Rectal smooth muscle tissue (tissue), 1 donor: Measurements from ENCODE around the gene PRDM13.
"Not testable (repeated sequence)": the region's sequence is repeated elsewhere in the genome, so short reads cannot be mapped to it uniquely, and the experiment has no call there.

Experiments used
- H3K27ac ChIP-seq: one replicate; pipeline ENCODE4 v1.7.0; 2013; ENCODE audit warnings: low read depth, low read length, inconsistent platforms
- H3K27me3 ChIP-seq: one replicate; pipeline ENCODE4 v1.7.0; 2013; ENCODE audit warnings: low read length; ENCODE audit not compliant: control insufficient read depth, insufficient read depth
- H3K36me3 ChIP-seq: one replicate; pipeline ENCODE4 v1.7.0; 2013; ENCODE audit warnings: low read length; ENCODE audit not compliant: control insufficient read depth, insufficient read depth
- H3K4me1 ChIP-seq: one replicate; pipeline ENCODE4 v1.7.0; 2013; ENCODE audit warnings: low read length; ENCODE audit not compliant: control insufficient read depth, insufficient read depth
- H3K4me3 ChIP-seq: one replicate; pipeline ENCODE4 v1.7.0; 2013; ENCODE audit warnings: low read length
- H3K9ac ChIP-seq: one replicate; pipeline ENCODE4 v1.7.0; 2013; ENCODE audit warnings: low read length

PRDM13 gene

GRCh38 chr6:99589907-99590493, 16.6 kb upstream of the PRDM13 start:
- Histone ChIP-seq H3K36me3 (no peaks in the 10 kb centered on the region), H3K4me1 (peaks cover 4% of the 10 kb centered on the region), H3K27me3 (peaks cover 30% of the 10 kb centered on the region), H3K4me3 (no peak overlapping the region), H3K27ac (no peak overlapping the region), H3K9ac (no peak overlapping the region)

GRCh38 chr6:99590728-99591672, 15.6 kb upstream of the PRDM13 start:
- Histone ChIP-seq H3K9ac (no peak overlapping the region), H3K27me3 (peaks cover 30% of the 10 kb centered on the region), H3K27ac (no peak overlapping the region), H3K4me1 (peaks cover 4% of the 10 kb centered on the region), H3K36me3 (no peaks in the 10 kb centered on the region), H3K4me3 (peak overlapping the region; percentile 8)

GRCh38 chr6:99591673-99592364, 14.8 kb upstream of the PRDM13 start:
- no peak overlapping the region for H3K27ac ChIP-seq
- H3K36me3 ChIP-seq: no peaks in the 10 kb centered on the region
- no peak overlapping the region for H3K9ac ChIP-seq
- peaks cover 4% of the 10 kb centered on the region for H3K4me1 ChIP-seq
- H3K27me3 ChIP-seq: peaks cover 30% of the 10 kb centered on the region
- H3K4me3 ChIP-seq: no peak overlapping the region

- Histone ChIP-seq H3K27me3 (peaks cover 30% of the 10 kb centered on the region), H3K9ac (no peak overlapping the region), H3K36me3 (no peaks in the 10 kb centered on the region), H3K27ac (no peak overlapping the region), H3K4me3 (no peak overlapping the region), H3K4me1 (peaks cover 4% of the 10 kb centered on the region)
Measured at GRCh38 chr6:99592900-99593299, 13.7 kb upstream of the PRDM13 start.

GRCh38 chr6:99594696-99595095, 11.9 kb upstream of the PRDM13 start:
- H3K27me3 ChIP-seq: peaks cover 26% of the 10 kb centered on the region
- not testable (repeated sequence) for H3K4me3 ChIP-seq, H3K9ac ChIP-seq, H3K4me1 ChIP-seq, H3K36me3 ChIP-seq, H3K27ac ChIP-seq

GRCh38 chr6:99602520-99603420, 3.9 kb upstream of the PRDM13 start:
- Histone ChIP-seq H3K27me3 (peaks cover 42% of the 10 kb centered on the region), H3K4me1 (peaks cover 3% of the 10 kb centered on the region), H3K4me3 (peak overlapping the region; percentile 53), H3K36me3 (no peaks in the 10 kb centered on the region), H3K27ac (no peak overlapping the region), H3K9ac (no peak overlapping the region)

GRCh38 chr6:99603421-99604165, 3.0 kb upstream of the PRDM13 start:
- peaks cover 50% of the 10 kb centered on the region for H3K27me3 ChIP-seq
- H3K27ac ChIP-seq: no peak overlapping the region
- no peaks in the 10 kb centered on the region for H3K36me3 ChIP-seq
- H3K4me1 ChIP-seq: peaks cover 3% of the 10 kb centered on the region
- H3K9ac ChIP-seq: no peak overlapping the region
- H3K4me3 ChIP-seq: peak overlapping the region; percentile 53

GRCh38 chr6:99604166-99605073, 2.2 kb upstream of the PRDM13 start:
- Histone ChIP-seq H3K9ac (no peak overlapping the region), H3K4me3 (peak overlapping the region; percentile 53)

GRCh38 chr6:99605074-99605734, 1.4 kb upstream of the PRDM13 start:
- Histone ChIP-seq H3K4me1 (peaks cover 3% of the 10 kb centered on the region), H3K27ac (no peak overlapping the region), H3K36me3 (no peaks in the 10 kb centered on the region), H3K9ac (no peak overlapping the region), H3K27me3 (peaks cover 57% of the 10 kb centered on the region), H3K4me3 (no peak overlapping the region)

More at GRCh38 chr6:99604166-99605073, 2.2 kb upstream of the PRDM13 start:
- no peak overlapping the region for H3K27ac ChIP-seq
- peaks cover 3% of the 10 kb centered on the region for H3K4me1 ChIP-seq
- H3K36me3 ChIP-seq: no peaks in the 10 kb centered on the region
- H3K27me3 ChIP-seq: peaks cover 57% of the 10 kb centered on the region

- Histone ChIP-seq H3K27ac (no peak overlapping the region), H3K4me3 (no peak overlapping the region), H3K4me1 (peaks cover 3% of the 10 kb centered on the region), H3K27me3 (peaks cover 57% of the 10 kb centered on the region), H3K36me3 (no peaks in the 10 kb centered on the region), H3K9ac (no peak overlapping the region)
Measured at GRCh38 chr6:99605911-99606655, 550 bp upstream of the PRDM13 start.
